Psoas muscle (tissue), 8 donors: ENCODE results near the gene HEATR3. TPM values are rescaled to one million over a fixed set of nuclear protein-coding genes. Genes with fewer than 3 reads are reported as not detected.
A peak's percentile ranks its signal among the peaks of the same experiment; 100 is the strongest.

ENCODE experiments used
- ATAC-seq, 4 donors: fragments of 200-7000 bp; cut with Tn5 transposase; one replicate each; pipeline ENCODE4 v1.9.1; 2020; ENCODE audit warnings: moderate library complexity in 3 of 4, mild to moderate bottlenecking in 2 of 4
- DNase-seq, 2 donors: peaks; one replicate each; pipeline ENCODE4 v3.0.0-alpha.2; 2020
- H3K27ac ChIP-seq: fragments of 200-600 bp; one replicate; pipeline ENCODE4 v1.8.0; 2022
- H3K27me3 ChIP-seq, 3 donors: fragments of 200-600 bp in 1 of 3; one replicate each; pipeline versions ENCODE4 v1.6.1 to v1.8.0; 2013 to 2022; ENCODE audit warnings: low read length in 2 of 3, mild to moderate bottlenecking in 2 of 3, moderate library complexity in 1 of 3; ENCODE audit not compliant: insufficient read depth in 3 of 3
- H3K36me3 ChIP-seq, 2 donors: fragments of 200-600 bp in 1 of 2; one replicate each; pipeline versions ENCODE4 v1.6.1 to v1.8.0; 2013 to 2022; ENCODE audit warnings: low read depth in 1 of 2, mild to moderate bottlenecking in 1 of 2, moderate library complexity in 1 of 2; ENCODE audit not compliant: insufficient read depth in 1 of 2
- H3K4me1 ChIP-seq: fragments of 200-600 bp; one replicate; pipeline ENCODE4 v1.8.0; 2022
- H3K4me3 ChIP-seq: fragments of 200-600 bp; one replicate; pipeline ENCODE4 v1.8.0; 2022; ENCODE audit warnings: mild to moderate bottlenecking
- H3K9me3 ChIP-seq: fragments of 200-600 bp; one replicate; pipeline ENCODE4 v1.8.0; 2022
- WGBS, 3 donors: extraction: QIAGEN DNeasy Blood & Tissue Kit; methylation state at CpG; one replicate each; pipeline versions ENCODE4 v1.1.6 to v1.1.7; 2013; 5-methylcytosine and 5-hydroxymethylcytosine counted together
- intact Hi-C, 2 donors: fragments of 100-400 bp; cut with DNase I; formaldehyde crosslinking; loops; one replicate each; pipeline versions ENCODE4 v1.11.0 to v1.14.2; 2022
- polyA plus RNA-seq, 3 donors: library from polyadenylated mRNA; stranded (reverse); fragments of 200-250 nt; gene quantifications; one replicate each; pipeline ENCODE4 v1.2.3, GENCODE V29; 2013
- total RNA-seq, 4 donors: library from RNA; stranded (reverse); fragmentation: NEBNext Ultra II Directional in 2 of 4; extraction: Animal tissue kit (Norgen Biotek cat#: 25700) in 2 of 4; gene quantifications; one replicate each; pipeline versions ENCODE4 v1.2.1 to v1.2.4, GENCODE V29; 2021 to 2023
- TF ChIP-seq, protein P1 (sequence below): fragments of 200-600 bp; IDR thresholded peaks from one replicate; pipeline ENCODE4 v1.8.0; 2022; ENCODE audit warnings: antibody characterized with exemption
- donor health status: healthy with polysubstance abuse.
- donor health status: DM: no; HTN: no; CAD: no; lungs with moderate emphysema.
- donor health status: Bipolar disorder and iron deficiency.
- donor health status: healthy.
- donor health status: DM: yes; HTN: yes; CAD: no.
- donor health status: DM: no; HTN: no; CAD: no.
- donor health status: DM: no; HTN: no; CAD: no.
- donor health status: DM: yes; HTN: yes; CAD: no.

HEATR3 gene
- total and polyA plus RNA-seq, 7 donors = 8.6 to 20.9 (median 12.1) TPM

DNA sequence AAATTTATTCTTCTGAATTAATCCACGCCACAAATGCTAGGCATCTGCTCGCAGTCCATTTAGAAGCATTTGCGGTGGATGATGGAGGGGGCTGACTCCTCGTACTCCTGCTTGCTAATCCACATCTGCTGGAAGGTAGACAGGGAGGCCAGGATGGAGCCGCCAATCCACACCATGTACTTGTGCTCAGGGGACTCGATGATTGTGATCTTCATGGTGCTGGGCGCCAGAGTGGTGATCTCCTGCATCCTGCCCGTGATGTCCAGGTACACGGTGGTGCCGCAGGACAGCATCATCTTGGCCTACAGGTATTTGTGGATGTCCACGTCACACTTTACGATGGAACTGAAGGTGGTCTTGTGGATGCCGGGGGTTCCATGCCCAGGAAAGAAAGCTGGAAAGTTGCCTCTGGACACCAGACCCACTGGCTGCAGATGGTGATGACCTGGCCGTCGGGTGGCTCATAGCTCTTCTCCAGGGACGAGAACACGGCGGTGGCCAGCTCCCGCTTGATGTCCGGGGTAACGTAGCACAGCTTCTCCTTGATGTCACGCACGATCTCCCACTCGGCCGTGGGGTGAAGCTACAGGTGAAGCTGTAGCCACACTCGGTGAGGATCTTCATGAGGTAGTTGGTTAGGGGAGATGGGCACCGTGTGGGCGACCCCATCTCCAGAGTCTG lies 7.5 kb upstream of the HEATR3 start:
- Histone ChIP-seq H3K27me3 (no peaks in the 10 kb centered on the region), H3K4me3 (no peak overlapping the region), H3K4me1 (no peaks in the 10 kb centered on the region), H3K9me3 (peaks cover 9% of the 10 kb centered on the region), H3K27ac (no peak overlapping the region), H3K36me3 (no peaks in the 10 kb centered on the region)
- 90 to 92% (median 91%) methylated on average over 28 of the region's 28 CpGs for WGBS, 3 donors
- DNase-seq = no peak
- ATAC-seq = no peak
- TF ChIP-seq, protein P1, sequence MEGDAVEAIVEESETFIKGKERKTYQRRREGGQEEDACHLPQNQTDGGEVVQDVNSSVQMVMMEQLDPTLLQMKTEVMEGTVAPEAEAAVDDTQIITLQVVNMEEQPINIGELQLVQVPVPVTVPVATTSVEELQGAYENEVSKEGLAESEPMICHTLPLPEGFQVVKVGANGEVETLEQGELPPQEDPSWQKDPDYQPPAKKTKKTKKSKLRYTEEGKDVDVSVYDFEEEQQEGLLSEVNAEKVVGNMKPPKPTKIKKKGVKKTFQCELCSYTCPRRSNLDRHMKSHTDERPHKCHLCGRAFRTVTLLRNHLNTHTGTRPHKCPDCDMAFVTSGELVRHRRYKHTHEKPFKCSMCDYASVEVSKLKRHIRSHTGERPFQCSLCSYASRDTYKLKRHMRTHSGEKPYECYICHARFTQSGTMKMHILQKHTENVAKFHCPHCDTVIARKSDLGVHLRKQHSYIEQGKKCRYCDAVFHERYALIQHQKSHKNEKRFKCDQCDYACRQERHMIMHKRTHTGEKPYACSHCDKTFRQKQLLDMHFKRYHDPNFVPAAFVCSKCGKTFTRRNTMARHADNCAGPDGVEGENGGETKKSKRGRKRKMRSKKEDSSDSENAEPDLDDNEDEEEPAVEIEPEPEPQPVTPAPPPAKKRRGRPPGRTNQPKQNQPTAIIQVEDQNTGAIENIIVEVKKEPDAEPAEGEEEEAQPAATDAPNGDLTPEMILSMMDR = no peak
- intact Hi-C loops = no loop called here

DNA sequence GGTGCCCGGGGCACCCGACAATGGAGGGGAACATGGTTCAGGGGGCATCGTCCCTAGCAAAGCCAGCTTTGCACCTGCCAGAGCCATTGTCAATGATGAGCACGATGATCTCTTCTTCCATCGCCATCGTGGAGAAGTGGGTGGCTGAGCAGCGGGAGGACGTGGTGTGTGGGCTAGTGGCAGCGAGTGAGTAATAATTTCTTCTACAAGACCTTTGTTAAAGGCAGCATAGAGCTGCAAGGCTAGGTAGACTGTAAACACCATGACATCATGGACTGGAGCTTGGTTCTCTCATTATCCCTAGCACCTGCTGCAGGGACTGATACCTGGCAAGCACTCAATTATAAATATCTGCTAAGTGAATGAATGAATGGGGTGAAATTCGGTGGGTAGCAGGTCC lies 6.7 kb upstream of the HEATR3 start:
- H3K36me3 ChIP-seq = no peaks in the 10 kb centered on the region
- TF ChIP-seq, protein P1 = no peak
- H3K27me3 ChIP-seq = no peaks in the 10 kb centered on the region
- peaks cover 9% of the 10 kb centered on the region for H3K9me3 ChIP-seq
- DNase-seq = no peak
- intact Hi-C loops = no loop called here
- no peak overlapping the region for H3K27ac ChIP-seq
- no peaks in the 10 kb centered on the region for H3K4me1 ChIP-seq
- ATAC-seq = no peak
- whole genome bisulfite sequencing, 3 donors = 83 to 88% (median 84%) methylated on average over 10 of the region's 10 CpGs
- no peak overlapping the region for H3K4me3 ChIP-seq

DNA sequence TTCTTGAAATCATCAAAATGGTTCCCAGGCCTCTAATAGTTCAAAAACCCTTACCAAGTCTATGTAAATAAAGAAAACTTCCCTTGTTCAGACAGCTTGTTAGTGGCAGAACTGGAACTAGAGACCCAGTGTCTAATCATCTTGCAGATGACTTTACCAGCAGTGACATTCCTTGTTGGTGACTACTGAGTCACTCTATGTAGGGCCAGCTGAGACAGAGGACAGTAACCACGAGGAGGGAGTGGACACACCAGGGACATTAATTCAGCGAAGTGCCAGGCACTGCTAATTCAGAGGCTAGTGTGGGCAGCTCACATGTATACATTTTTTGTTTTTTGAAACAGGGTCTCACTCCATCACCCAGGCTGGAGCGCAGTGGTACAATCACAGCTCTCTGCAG lies 6.1 kb upstream of the HEATR3 start:
- TF ChIP-seq, protein P1 = no peak
- 53 to 71% (median 55%) methylated on average over 3 of the region's 3 CpGs for WGBS, 3 donors
- no peaks in the 10 kb centered on the region for H3K27me3 ChIP-seq
- H3K27ac ChIP-seq = no peak overlapping the region
- H3K9me3 ChIP-seq = peaks cover 9% of the 10 kb centered on the region
- intact Hi-C loops = no loop called here
- H3K36me3 ChIP-seq = no peaks in the 10 kb centered on the region
- no peak overlapping the region for H3K4me3 ChIP-seq
- ATAC-seq (no peak), DNase-seq (no peak)
- no peaks in the 10 kb centered on the region for H3K4me1 ChIP-seq

DNA sequence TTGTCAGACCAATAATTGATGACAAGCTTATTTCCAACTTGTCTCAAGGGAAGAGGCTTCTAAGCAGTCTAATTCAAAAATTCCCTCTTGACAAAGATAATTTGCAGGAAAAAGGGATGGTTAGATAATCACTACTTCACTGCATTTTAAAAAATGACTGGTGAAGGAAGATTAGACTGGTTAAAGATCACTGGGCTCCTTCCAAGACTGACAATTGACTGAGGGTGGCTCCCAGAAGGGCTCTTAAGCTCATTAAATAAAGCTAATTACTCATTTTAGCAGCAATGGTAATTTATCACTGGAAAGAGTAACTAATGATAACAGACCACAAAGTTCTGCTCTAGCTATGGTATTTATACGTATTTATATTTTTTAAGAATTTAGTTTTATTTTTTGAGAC lies 4.4 kb upstream of the HEATR3 start:
- Histone ChIP-seq H3K4me3 (no peak overlapping the region), H3K27ac (no peak overlapping the region), H3K4me1 (no peaks in the 10 kb centered on the region), H3K36me3 (no peaks in the 10 kb centered on the region), H3K9me3 (peaks cover 3% of the 10 kb centered on the region), H3K27me3 (no peaks in the 10 kb centered on the region)
- DNase-seq (no peak), ATAC-seq (no peak)
- 43 to 96% (median 51%) methylated on average over 1 of the region's 1 CpG for WGBS, 3 donors
- intact Hi-C loops = no loop called here
- TF ChIP-seq, protein P1 = no peak

DNA sequence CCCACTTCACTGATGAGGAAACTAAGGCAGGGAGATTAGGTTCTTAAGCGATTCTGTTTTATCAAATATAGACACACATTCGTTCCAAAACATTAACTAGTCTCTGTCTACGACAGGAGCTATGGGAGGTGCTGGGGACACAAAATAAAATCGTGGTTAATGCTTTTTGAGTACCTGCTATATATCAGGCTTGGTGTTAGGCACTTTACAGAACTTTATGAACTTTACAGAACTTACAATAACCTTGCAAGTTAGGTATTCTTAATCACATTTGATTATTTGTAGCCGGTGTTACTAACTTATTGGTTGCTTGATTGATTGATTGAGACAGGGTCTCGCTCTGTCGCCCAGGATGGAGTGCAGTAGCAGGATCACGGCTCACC lies 538 bp upstream of the HEATR3 start:
- Histone ChIP-seq H3K9me3 (no peaks in the 10 kb centered on the region), H3K36me3 (peaks cover 4 to 13% of the 10 kb centered on the region in 2 donors), H3K4me1 (peaks cover 22% of the 10 kb centered on the region), H3K27ac (peak overlapping the region; percentile 94), H3K4me3 (peak overlapping the region; percentile 91), H3K27me3 (no peaks in the 10 kb centered on the region)
- TF ChIP-seq, protein P1 = no peak
- DNase-seq (no peak), ATAC-seq (no peak)
- WGBS, 3 donors = 78 to 86% (median 84%) methylated on average over 8 of the region's 8 CpGs
- intact Hi-C loops = loop anchor here (5.0 kb wide), 2 partner anchors 87 to 147 kb away; partner anchors contain the start of gene TENT4B (in 2 of the 2)
